ENCODE results near the gene CLEC16A. TPM values are rescaled to one million over a fixed set of nuclear protein-coding genes. Genes with fewer than 3 reads are reported as not detected.

Gene CLEC16A
- total and polyA plus RNA-seq, 9 of the 15 experiments (the other 6 are each of a cell fraction or from before 2014, with no cell fraction given) = 1.00 to 22.3 (median 10.0) TPM

GRCh38 chr16:11193494-11193893, 249.1 kb downstream of the CLEC16A start (continued):
- no peak for TF ChIP-seq EZH2 (IDR thresholded peaks at IDR 0.05; ENCODE audit: borderline replicate concordance, low read depth, low read length)
- TF ChIP-seq OTX1 (CRISPR knock-in tag; IDR thresholded peaks at IDR 0.05) = 0 out of 2 replicates have a peak, but pooled peaks have one; percentile 19
- no peak for TF ChIP-seq HDAC2 (IDR thresholded peaks at IDR 0.05)
- no peak for TF ChIP-seq ZKSCAN1 (IDR thresholded peaks at IDR 0.05; ENCODE audit: low read depth, low read length)
- peak in 1 of 2 experiments; percentile 53; a peak in 1 of 4 replicates for TF ChIP-seq HDAC1 (IDR thresholded peaks at IDR 0.05)
- TF ChIP-seq, protein P1, sequence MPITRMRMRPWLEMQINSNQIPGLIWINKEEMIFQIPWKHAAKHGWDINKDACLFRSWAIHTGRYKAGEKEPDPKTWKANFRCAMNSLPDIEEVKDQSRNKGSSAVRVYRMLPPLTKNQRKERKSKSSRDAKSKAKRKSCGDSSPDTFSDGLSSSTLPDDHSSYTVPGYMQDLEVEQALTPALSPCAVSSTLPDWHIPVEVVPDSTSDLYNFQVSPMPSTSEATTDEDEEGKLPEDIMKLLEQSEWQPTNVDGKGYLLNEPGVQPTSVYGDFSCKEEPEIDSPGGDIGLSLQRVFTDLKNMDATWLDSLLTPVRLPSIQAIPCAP (CRISPR knock-in tag; IDR thresholded peaks at IDR 0.05; ENCODE audit: borderline replicate concordance) = no peak
- TF ChIP-seq EWSR1 (IDR thresholded peaks at IDR 0.05; ENCODE audit: borderline replicate concordance, low read depth, partially characterized antibody) = no peak
- TF ChIP-seq ZNF584 (CRISPR knock-in tag; IDR thresholded peaks at IDR 0.05; ENCODE audit: low read depth) = no peak
- no peak for TF ChIP-seq PML (IDR thresholded peaks at IDR 0.05; ENCODE audit: low read length)
- TF ChIP-seq PKNOX1 (IDR thresholded peaks at IDR 0.05) = no peak
- no peak for TF ChIP-seq CREB1 (IDR thresholded peaks at IDR 0.05)
- no peak for TF ChIP-seq CREB1 (CRISPR knock-in tag; IDR thresholded peaks at IDR 0.05)
- peak; percentile 30 to 35; a peak in 1 of 4 replicates for TF ChIP-seq KDM1A (IDR thresholded peaks at IDR 0.05)
- TF ChIP-seq ZBTB26 (CRISPR knock-in tag; IDR thresholded peaks at IDR 0.05) = peak; percentile 56; the same call in 1 of the 2 replicates
- no peak for TF ChIP-seq RB1 (IDR thresholded peaks at IDR 0.05; ENCODE audit: low read depth)
- TF ChIP-seq CEBPG (CRISPR knock-in tag; IDR thresholded peaks at IDR 0.05) = no peak
- no peak for TF ChIP-seq CEBPG (tag; conservative IDR thresholded peaks at IDR 0.05 in 1 of 2, IDR thresholded peaks at IDR 0.05 in 1 of 2)
- no peak for TF ChIP-seq ZNF174 (CRISPR knock-in tag; IDR thresholded peaks at IDR 0.05)
- no peak for TF ChIP-seq ARNT (IDR thresholded peaks at IDR 0.05)
- TF ChIP-seq TBP (optimal IDR thresholded peaks at IDR 0.05; ENCODE audit: low read depth, low read length) = no peak
- no peak for TF ChIP-seq HOXB6 (CRISPR knock-in tag; IDR thresholded peaks at IDR 0.05; ENCODE audit: borderline replicate concordance)
- TF ChIP-seq, protein P2, sequence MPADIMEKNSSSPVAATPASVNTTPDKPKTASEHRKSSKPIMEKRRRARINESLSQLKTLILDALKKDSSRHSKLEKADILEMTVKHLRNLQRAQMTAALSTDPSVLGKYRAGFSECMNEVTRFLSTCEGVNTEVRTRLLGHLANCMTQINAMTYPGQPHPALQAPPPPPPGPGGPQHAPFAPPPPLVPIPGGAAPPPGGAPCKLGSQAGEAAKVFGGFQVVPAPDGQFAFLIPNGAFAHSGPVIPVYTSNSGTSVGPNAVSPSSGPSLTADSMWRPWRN (IDR thresholded peaks at IDR 0.05; ENCODE audit: low read depth) = no peak
- TF ChIP-seq, protein P3, sequence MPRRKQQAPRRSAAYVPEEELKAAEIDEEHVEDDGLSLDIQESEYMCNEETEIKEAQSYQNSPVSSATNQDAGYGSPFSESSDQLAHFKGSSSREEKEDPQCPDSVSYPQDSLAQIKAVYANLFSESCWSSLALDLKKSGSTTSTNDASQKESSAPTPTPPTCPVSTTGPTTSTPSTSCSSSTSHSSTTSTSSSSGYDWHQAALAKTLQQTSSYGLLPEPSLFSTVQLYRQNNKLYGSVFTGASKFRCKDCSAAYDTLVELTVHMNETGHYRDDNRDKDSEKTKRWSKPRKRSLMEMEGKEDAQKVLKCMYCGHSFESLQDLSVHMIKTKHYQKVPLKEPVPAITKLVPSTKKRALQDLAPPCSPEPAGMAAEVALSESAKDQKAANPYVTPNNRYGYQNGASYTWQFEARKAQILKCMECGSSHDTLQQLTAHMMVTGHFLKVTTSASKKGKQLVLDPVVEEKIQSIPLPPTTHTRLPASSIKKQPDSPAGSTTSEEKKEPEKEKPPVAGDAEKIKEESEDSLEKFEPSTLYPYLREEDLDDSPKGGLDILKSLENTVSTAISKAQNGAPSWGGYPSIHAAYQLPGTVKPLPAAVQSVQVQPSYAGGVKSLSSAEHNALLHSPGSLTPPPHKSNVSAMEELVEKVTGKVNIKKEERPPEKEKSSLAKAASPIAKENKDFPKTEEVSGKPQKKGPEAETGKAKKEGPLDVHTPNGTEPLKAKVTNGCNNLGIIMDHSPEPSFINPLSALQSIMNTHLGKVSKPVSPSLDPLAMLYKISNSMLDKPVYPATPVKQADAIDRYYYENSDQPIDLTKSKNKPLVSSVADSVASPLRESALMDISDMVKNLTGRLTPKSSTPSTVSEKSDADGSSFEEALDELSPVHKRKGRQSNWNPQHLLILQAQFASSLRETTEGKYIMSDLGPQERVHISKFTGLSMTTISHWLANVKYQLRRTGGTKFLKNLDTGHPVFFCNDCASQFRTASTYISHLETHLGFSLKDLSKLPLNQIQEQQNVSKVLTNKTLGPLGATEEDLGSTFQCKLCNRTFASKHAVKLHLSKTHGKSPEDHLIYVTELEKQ (CRISPR knock-in tag; IDR thresholded peaks at IDR 0.05) = no peak
- 0 out of 2 replicates have a peak, but pooled peaks have one; percentile 9 for TF ChIP-seq ARID1B (IDR thresholded peaks at IDR 0.05)

Data from K562 (cell line).